Karpas-422 (cell line): Measurements from ENCODE around the gene KCNH1. TPM values are rescaled to one million over a fixed set of nuclear protein-coding genes. Genes with fewer than 3 reads are reported as not detected.

ENCODE experiments used
- DNase-seq: peaks from one replicate; pipeline ENCODE4 v3.0.0-alpha.2; 2015
- H2AFZ ChIP-seq: fragments of 200-600 bp; sonication (generic); 2 replicates; pipeline ENCODE4 v1.6.1; 2014; ENCODE audit warnings: antibody characterized with exemption, low read length, mixed read lengths
- H3K27ac ChIP-seq: fragments of 200-600 bp; sonication (generic); 2 replicates; pipeline ENCODE4 v1.5.1; 2014; ENCODE audit warnings: mild to moderate bottlenecking, low read length, moderate library complexity
- H3K27me3 ChIP-seq: fragments of 200-600 bp; sonication (generic); 2 replicates; pipeline ENCODE4 v1.6.1; 2014; ENCODE audit warnings: low read length, mixed read lengths
- H3K36me3 ChIP-seq: fragments of 200-600 bp; sonication (generic); 2 replicates; pipeline ENCODE4 v1.6.1; 2014; ENCODE audit warnings: low read length, mixed read lengths; ENCODE audit not compliant: insufficient read depth
- H3K4me1 ChIP-seq: fragments of 200-600 bp; sonication (generic); 2 replicates; pipeline ENCODE4 v1.6.1; 2014; ENCODE audit warnings: mild to moderate bottlenecking, low read length, mixed read lengths
- H3K4me2 ChIP-seq: fragments of 200-600 bp; sonication (generic); 2 replicates; pipeline ENCODE4 v1.6.1; 2014; ENCODE audit warnings: low read length, low read depth, mild to moderate bottlenecking; ENCODE audit not compliant: poor library complexity, severe bottlenecking
- H3K4me3 ChIP-seq: fragments of 200-600 bp; sonication (generic); 2 replicates; pipeline ENCODE4 v1.5.1; 2014; ENCODE audit warnings: mild to moderate bottlenecking, antibody characterized with exemption, low read length, mixed read lengths
- H3K79me2 ChIP-seq: fragments of 200-600 bp; sonication (generic); 2 replicates; pipeline ENCODE4 v1.6.1; 2014; ENCODE audit warnings: mild to moderate bottlenecking, low read length, mixed read lengths
- H3K9ac ChIP-seq: fragments of 200-600 bp; sonication (generic); 2 replicates; pipeline ENCODE4 v1.6.0; 2014; ENCODE audit warnings: low read length
- H3K9me2 ChIP-seq: fragments of 200-600 bp; sonication (generic), shearing (Covaris generic); replicated peaks from 2 replicates; pipeline ENCODE4 v1.6.0; 2014; ENCODE audit warnings: mild to moderate bottlenecking, low read length, moderate library complexity; ENCODE audit not compliant: insufficient read depth
- H3K9me3 ChIP-seq: fragments of 300-700, 200-600 bp; sonication (generic); 2 replicates; pipeline ENCODE4 v1.6.1; 2014; ENCODE audit warnings: low read length, mixed read lengths
- H4K20me1 ChIP-seq: fragments of 200-600 bp; sonication (generic); 2 replicates; pipeline ENCODE4 v1.6.1; 2014; ENCODE audit warnings: mild to moderate bottlenecking, antibody characterized with exemption, low read length, low read depth; ENCODE audit not compliant: insufficient read depth
- total RNA-seq: library from RNA; depleted of rRNA; stranded (reverse); fragments of >200 nt; shearing (Covaris generic); gene quantifications from 2 replicates; pipeline ENCODE4 v1.2.3, GENCODE V29; 2014; ENCODE audit warnings: low replicate concordance

Gene KCNH1
- total RNA-seq, 1 experiment from 2014 or later, result not detected

DNA sequence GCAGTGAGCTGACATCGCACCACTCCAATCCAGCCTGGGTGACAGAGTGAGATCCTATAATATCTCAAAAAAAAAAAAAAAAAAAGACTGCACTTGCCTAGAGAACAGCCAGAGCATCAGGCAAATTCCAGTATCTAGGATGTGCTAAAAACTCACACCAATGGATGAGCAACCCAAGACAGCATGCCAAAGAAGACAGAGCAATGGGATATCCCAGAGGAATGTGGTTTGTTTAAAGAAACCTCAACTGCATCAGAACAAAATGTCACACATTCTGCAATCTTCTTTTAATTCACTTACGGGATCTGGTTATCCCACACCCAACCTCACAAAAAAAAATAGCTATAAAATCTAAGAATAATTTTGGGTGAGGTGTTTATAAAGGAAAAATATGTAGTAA is 7.3 kb downstream of the KCNH1 start:
- Histone ChIP-seq H3K9ac (no peak overlapping the region), H3K36me3 (no peaks in the 10 kb centered on the region), H3K79me2 (no peaks in the 10 kb centered on the region), H4K20me1 (no peaks in the 10 kb centered on the region), H2AFZ (no peak overlapping the region), H3K4me1 (no peaks in the 10 kb centered on the region), H3K4me2 (no peak overlapping the region), H3K9me2 (no peaks in the 10 kb centered on the region), H3K9me3 (no peaks in the 10 kb centered on the region), H3K4me3 (no peak overlapping the region), H3K27ac (no peak overlapping the region), H3K27me3 (no peaks in the 10 kb centered on the region)
- DNase-seq, result no peak

DNA sequence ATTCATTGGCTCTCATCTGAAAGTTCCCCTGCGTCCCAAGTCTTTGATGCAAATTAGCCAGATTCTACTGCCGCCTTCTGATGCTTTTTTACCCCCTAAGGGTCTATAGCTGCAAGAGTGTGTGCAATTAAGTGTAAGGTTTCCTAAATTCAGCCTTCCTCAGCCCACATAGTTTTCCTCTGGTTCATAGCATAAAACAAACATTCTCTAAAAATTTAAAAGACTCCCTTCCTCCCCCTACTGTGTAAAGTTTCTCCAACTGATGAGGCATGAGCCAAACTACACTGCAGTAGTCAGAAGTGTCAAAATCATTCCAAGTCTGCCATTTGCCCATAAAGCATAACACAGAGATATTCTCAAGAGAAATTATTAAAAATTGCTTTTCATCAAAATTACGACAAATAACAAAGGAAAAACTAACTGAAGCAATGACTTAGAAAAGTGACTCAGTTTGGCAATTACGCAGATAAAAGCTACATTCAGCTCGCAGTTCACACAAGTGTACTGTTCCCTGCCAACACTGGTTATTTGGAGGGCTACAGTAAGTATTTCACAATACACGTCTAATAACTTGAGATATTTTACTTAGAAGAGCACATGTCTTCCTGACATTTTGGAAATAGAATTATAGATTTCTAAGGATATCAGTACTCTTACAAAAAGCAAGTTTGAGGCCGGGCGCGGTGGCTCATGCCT is 15.4 kb downstream of the KCNH1 start:
- DNase-seq, result no peak
- Histone ChIP-seq H4K20me1 (no peaks in the 10 kb centered on the region), H3K27me3 (no peaks in the 10 kb centered on the region), H3K9ac (no peak overlapping the region), H3K79me2 (no peaks in the 10 kb centered on the region), H3K9me2 (no peaks in the 10 kb centered on the region), H3K36me3 (no peaks in the 10 kb centered on the region), H2AFZ (no peak overlapping the region), H3K4me1 (no peaks in the 10 kb centered on the region), H3K4me3 (no peak overlapping the region), H3K27ac (no peak overlapping the region), H3K9me3 (no peaks in the 10 kb centered on the region), H3K4me2 (no peak overlapping the region)

DNA sequence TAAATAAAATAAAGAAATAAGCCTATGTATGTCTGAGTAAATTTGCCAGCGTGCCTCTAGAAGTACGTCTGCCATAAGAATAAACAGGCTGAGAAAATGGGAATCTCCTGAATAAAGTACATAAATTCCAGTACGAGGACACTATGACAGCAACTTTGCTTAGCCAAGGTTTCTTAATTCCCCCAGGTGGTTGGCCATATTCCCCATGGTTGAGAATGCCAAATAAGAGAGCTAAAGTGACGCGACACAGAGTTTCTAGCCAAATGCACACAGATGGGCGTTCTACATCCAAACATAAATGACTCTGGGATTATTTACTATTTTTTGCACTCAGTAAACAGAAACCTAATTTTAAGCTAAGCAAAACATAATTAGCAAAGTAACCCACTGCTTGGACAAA is 19.5 kb downstream of the KCNH1 start:
- H2AFZ ChIP-seq, result no peak overlapping the region
- H3K9me2 ChIP-seq, result no peaks in the 10 kb centered on the region
- no peaks in the 10 kb centered on the region for H3K36me3 ChIP-seq
- no peaks in the 10 kb centered on the region for H4K20me1 ChIP-seq
- no peaks in the 10 kb centered on the region for H3K4me1 ChIP-seq
- H3K9me3 ChIP-seq, result no peaks in the 10 kb centered on the region
- no peaks in the 10 kb centered on the region for H3K79me2 ChIP-seq
- no peak for DNase-seq
- no peak overlapping the region for H3K4me3 ChIP-seq
- H3K9ac ChIP-seq, result no peak overlapping the region
- no peak overlapping the region for H3K27ac ChIP-seq
- H3K27me3 ChIP-seq, result no peaks in the 10 kb centered on the region
- H3K4me2 ChIP-seq, result no peak overlapping the region

DNA sequence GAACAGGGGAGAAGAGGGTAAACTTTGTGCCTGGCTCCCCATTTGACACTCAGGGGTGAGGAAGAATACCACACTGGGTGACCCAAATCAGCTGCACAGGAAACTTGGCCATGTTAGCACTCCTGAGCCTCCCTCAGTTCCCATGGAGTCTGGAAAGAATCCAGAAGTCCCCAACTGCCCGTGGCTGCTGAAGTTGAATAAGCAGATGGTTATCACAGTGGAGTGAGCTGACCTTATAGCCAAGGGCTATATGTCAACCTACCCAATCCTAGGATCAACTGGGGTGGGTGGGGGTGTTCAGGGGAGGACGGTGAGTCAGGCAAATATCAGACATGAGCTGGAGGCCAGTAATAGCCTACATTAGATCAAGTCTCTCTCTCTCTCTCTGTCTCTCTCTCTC is 20.4 kb downstream of the KCNH1 start:
- Histone ChIP-seq H3K36me3 (no peaks in the 10 kb centered on the region), H3K27ac (no peak overlapping the region), H3K9me2 (no peaks in the 10 kb centered on the region), H3K79me2 (no peaks in the 10 kb centered on the region), H3K4me3 (no peak overlapping the region), H3K9ac (no peak overlapping the region), H3K4me1 (no peaks in the 10 kb centered on the region), H3K27me3 (no peaks in the 10 kb centered on the region), H2AFZ (no peak overlapping the region), H3K9me3 (no peaks in the 10 kb centered on the region), H3K4me2 (no peak overlapping the region), H4K20me1 (no peaks in the 10 kb centered on the region)
- no peak for DNase-seq

DNA sequence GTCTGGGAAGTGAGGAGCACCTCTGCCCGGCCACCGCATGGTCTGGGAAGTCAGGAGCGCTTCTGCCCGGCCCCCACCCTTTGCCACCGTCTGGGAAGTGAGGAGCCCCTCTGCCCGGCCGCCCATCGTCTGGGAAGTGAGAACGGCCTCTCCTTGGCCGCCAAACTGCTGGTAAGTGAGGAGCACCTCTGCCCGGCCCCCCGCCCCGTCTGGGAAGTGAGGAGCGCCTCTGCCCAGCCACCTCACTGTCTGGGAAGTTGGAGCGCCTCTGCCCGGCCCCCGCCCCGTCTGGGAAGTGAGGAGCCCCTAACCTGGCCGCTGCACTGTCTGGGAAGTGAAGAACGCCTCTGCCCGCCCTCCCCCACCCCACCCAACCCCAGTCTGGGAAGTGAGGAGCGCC is 22.6 kb downstream of the KCNH1 start:
- Histone ChIP-seq H3K79me2 (no peaks in the 10 kb centered on the region), H3K4me1 (no peaks in the 10 kb centered on the region), H3K4me2 (no peak overlapping the region), H3K9ac (no peak overlapping the region), H3K9me3 (no peaks in the 10 kb centered on the region), H3K27ac (no peak overlapping the region), H3K27me3 (no peaks in the 10 kb centered on the region), H3K36me3 (no peaks in the 10 kb centered on the region), H3K4me3 (no peak overlapping the region), H3K9me2 (no peaks in the 10 kb centered on the region), H4K20me1 (no peaks in the 10 kb centered on the region), H2AFZ (no peak overlapping the region)
- DNase-seq, result no peak

DNA sequence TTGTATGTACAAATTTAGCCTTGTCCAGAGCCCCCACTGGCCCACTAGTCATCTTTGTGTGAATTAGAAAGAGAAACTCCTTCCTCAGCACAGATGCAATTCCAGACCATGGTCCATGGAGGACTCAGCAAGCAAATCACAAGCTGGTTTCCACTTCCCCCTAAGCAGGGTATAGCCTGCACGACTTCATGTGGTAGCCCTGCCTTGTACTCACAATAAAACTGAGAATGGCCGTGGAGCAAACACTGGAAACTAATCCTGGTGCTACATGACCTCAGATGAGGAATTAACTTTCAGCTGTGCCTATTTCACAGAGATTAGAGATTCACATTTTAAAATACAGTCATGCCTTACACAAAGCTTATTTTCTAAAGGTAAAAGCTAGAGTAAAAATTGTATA is 32.5 kb downstream of the KCNH1 start:
- no peaks in the 10 kb centered on the region for H3K9me3 ChIP-seq
- no peak overlapping the region for H2AFZ ChIP-seq
- no peaks in the 10 kb centered on the region for H3K27me3 ChIP-seq
- H4K20me1 ChIP-seq, result no peaks in the 10 kb centered on the region
- DNase-seq, result no peak
- H3K79me2 ChIP-seq, result no peaks in the 10 kb centered on the region
- H3K4me1 ChIP-seq, result no peaks in the 10 kb centered on the region
- no peak overlapping the region for H3K9ac ChIP-seq
- H3K9me2 ChIP-seq, result no peaks in the 10 kb centered on the region
- no peak overlapping the region for H3K4me2 ChIP-seq
- H3K4me3 ChIP-seq, result no peak overlapping the region
- H3K36me3 ChIP-seq, result no peaks in the 10 kb centered on the region
- H3K27ac ChIP-seq, result no peak overlapping the region

DNA sequence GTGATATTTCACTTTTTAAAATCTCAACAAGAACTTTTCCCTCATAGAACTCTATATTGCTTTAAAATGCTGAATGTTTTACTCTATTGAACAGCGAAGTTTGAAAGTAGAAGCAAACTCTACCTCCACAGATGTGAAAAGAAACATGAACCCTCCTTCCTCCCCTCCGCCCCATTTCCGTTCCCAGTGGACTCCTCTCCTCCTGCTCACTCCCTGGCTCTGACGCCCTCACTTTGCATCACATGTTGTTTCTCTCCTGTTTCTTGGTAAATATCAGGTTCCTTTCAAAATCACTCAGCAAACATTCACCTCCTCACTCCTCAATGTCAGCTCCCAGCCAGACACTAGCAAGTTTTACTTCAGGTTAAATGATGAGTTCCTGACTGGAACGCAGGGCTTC is 34.6 kb downstream of the KCNH1 start:
- Histone ChIP-seq H3K4me3 (no peak overlapping the region), H3K36me3 (no peaks in the 10 kb centered on the region), H3K4me1 (no peaks in the 10 kb centered on the region), H3K27me3 (no peaks in the 10 kb centered on the region), H3K79me2 (no peaks in the 10 kb centered on the region), H3K9ac (no peak overlapping the region), H3K9me3 (no peaks in the 10 kb centered on the region), H2AFZ (no peak overlapping the region), H3K9me2 (no peaks in the 10 kb centered on the region), H4K20me1 (no peaks in the 10 kb centered on the region), H3K27ac (no peak overlapping the region), H3K4me2 (no peak overlapping the region)
- DNase-seq, result no peak

DNA sequence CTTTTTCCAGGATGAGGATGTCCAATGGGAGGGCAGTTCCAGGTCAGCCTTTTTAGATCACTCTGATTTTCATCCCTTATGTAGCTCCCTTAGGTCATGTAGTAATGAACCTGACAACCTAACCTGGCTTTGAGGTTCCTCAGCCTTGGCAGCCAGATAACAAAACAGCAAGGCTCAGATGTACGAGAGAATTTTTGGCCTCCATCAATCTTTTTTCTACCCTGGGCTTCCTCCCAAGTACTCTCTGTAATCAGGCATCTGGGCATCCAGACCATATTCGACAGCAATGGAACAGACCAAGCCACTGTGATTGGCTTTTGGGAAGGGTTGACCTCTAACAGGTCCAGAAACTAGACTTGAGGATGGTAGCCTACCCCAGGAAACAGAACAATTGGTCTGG is 38.6 kb downstream of the KCNH1 start:
- DNase-seq, result no peak
- Histone ChIP-seq H3K27ac (no peak overlapping the region), H3K27me3 (no peaks in the 10 kb centered on the region), H3K9me2 (no peaks in the 10 kb centered on the region), H3K79me2 (no peaks in the 10 kb centered on the region), H3K9ac (no peak overlapping the region), H3K4me1 (no peaks in the 10 kb centered on the region), H4K20me1 (no peaks in the 10 kb centered on the region), H3K4me2 (no peak overlapping the region), H3K9me3 (no peaks in the 10 kb centered on the region), H3K36me3 (no peaks in the 10 kb centered on the region), H2AFZ (no peak overlapping the region), H3K4me3 (no peak overlapping the region)

DNA sequence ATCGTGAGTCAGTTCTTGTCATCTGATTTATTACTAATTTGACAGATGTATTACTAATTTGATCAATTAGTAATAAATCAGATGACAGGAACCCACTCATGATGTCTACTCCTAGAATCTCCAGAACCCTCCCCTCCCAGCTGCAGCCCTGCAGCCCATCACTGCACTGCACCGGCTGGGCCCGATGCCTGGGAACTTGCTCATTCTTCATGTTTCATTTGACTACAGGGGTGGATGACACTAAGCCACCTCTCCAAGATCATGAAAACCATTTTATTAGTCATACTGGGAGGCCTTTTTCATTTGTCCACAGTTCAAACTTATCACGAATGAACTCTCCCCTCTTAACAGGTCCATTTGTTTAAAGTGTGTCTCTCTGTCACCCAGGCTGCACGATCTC is 41.0 kb downstream of the KCNH1 start:
- no peaks in the 10 kb centered on the region for H3K27me3 ChIP-seq
- no peaks in the 10 kb centered on the region for H4K20me1 ChIP-seq
- no peak overlapping the region for H2AFZ ChIP-seq
- no peak for DNase-seq
- H3K79me2 ChIP-seq, result no peaks in the 10 kb centered on the region
- H3K4me2 ChIP-seq, result no peak overlapping the region
- no peak overlapping the region for H3K27ac ChIP-seq
- H3K9me2 ChIP-seq, result no peaks in the 10 kb centered on the region
- no peaks in the 10 kb centered on the region for H3K4me1 ChIP-seq
- no peak overlapping the region for H3K9ac ChIP-seq
- no peaks in the 10 kb centered on the region for H3K36me3 ChIP-seq
- H3K4me3 ChIP-seq, result no peak overlapping the region
- H3K9me3 ChIP-seq, result no peaks in the 10 kb centered on the region
